GM21619 (cell line): ENCODE results near the gene GMPPA.

ENCODE experiments used
- ATAC-seq: cut with Tn5 transposase; IDR thresholded peaks from one replicate; pipeline ENCODE4 v1.9.1; 2021; ENCODE audit not compliant: unreplicated experiment

Gene GMPPA

GRCh38 chr2:219498280-219499057, at the start of gene GMPPA:
Gene GMPPA (plus strand): TSS chr2:219498891. CDS start chr2:219499976, 1,085 bp downstream.
- ATAC-seq, result peak; percentile 93

GRCh38 chr2:219449609-219450008, 49.1 kb upstream of the GMPPA start:
- no peak for ATAC-seq

- ATAC-seq, result no peak
Observed at GRCh38 chr2:219451661-219452360, 46.9 kb upstream of the GMPPA start.

GRCh38 chr2:219452361-219453317, 46.1 kb upstream of the GMPPA start:
- no peak for ATAC-seq

- no peak for ATAC-seq
Observed at GRCh38 chr2:219453671-219454590, 44.8 kb upstream of the GMPPA start.

- no peak for ATAC-seq
Observed at GRCh38 chr2:219455581-219455980, 43.1 kb upstream of the GMPPA start.

GRCh38 chr2:219457784-219458369, 40.8 kb upstream of the GMPPA start:
- ATAC-seq, result no peak

- ATAC-seq, result no peak
Observed at GRCh38 chr2:219458996-219459395, 39.7 kb upstream of the GMPPA start.

GRCh38 chr2:219459460-219460311, 39.0 kb upstream of the GMPPA start:
- peak; percentile 89 for ATAC-seq

- ATAC-seq, result no peak
Observed at GRCh38 chr2:219460424-219460926, 38.2 kb upstream of the GMPPA start.

GRCh38 chr2:219461047-219461514, 37.6 kb upstream of the GMPPA start:
- ATAC-seq, result no peak

- ATAC-seq, result no peak
Observed at GRCh38 chr2:219461669-219462068, 37.0 kb upstream of the GMPPA start.

- ATAC-seq, result no peak
Observed at GRCh38 chr2:219462349-219462748, 36.3 kb upstream of the GMPPA start.

GRCh38 chr2:219464286-219465032, 34.2 kb upstream of the GMPPA start:
- no peak for ATAC-seq

- ATAC-seq, result no peak
Observed at GRCh38 chr2:219465659-219466561, 32.8 kb upstream of the GMPPA start.

- no peak for ATAC-seq
Observed at GRCh38 chr2:219466816-219467735, 31.6 kb upstream of the GMPPA start.
